GM11168 (cell line): ENCODE measurements around the gene MICA.
"Not testable (repeated sequence)": the region's sequence is repeated elsewhere in the genome, so short reads cannot be mapped to it uniquely, and the experiment has no call there.

Experiments used
- in situ Hi-C: fragments of 300-500 bp; cut with MboI; formaldehyde crosslinking; loops from one replicate; pipeline ENCODE4 v1.12.0; 2022; ENCODE audit warnings: low sequenced_read_pairs; ENCODE audit not compliant: unreplicated experiment

Gene MICA

GRCh38 chr6:31403283-31404060 lies at the start of gene MICA:
Gene MICA, plus strand, starts transcription at chr6:31403595. Its CDS starts 38 bp downstream, at chr6:31403633.
- in situ Hi-C loops: loop anchor here (5.0 kb wide), 1 partner anchor 39 kb away; no protein-coding TSS in a partner anchor

- in situ Hi-C loops: loop anchor here (5.0 kb wide), 1 partner anchor 87 kb away; no protein-coding TSS in a partner anchor
Observed at GRCh38 chr6:31354158-31354863, 49.1 kb upstream of the MICA start.

GRCh38 chr6:31354864-31355582 lies 48.4 kb upstream of the MICA start:
- in situ Hi-C loops: loop anchor here (5.0 kb wide), 1 partner anchor 88 kb away; no protein-coding TSS in a partner anchor

GRCh38 chr6:31355583-31355948 lies 47.8 kb upstream of the MICA start:
- in situ Hi-C loops: no loop called here

GRCh38 chr6:31356216-31356945 lies 47.0 kb upstream of the MICA start:
- in situ Hi-C loops: no loop called here

GRCh38 chr6:31356946-31357466 lies 46.4 kb upstream of the MICA start, which contains the start of gene HLA-B:
Gene HLA-B, minus strand, starts transcription at chr6:31357179. Its CDS starts 21 bp downstream, at chr6:31357158.
- in situ Hi-C loops: no loop called here

- in situ Hi-C loops: no loop called here
Observed at GRCh38 chr6:31357886-31358285, 45.5 kb upstream of the MICA start.

GRCh38 chr6:31358302-31358701 lies 45.1 kb upstream of the MICA start:
- in situ Hi-C loops: no loop called here

- in situ Hi-C loops: no loop called here
Observed at GRCh38 chr6:31359581-31359980, 43.8 kb upstream of the MICA start.

- in situ Hi-C loops: no loop called here
Observed at GRCh38 chr6:31362751-31363150, 40.6 kb upstream of the MICA start.

- in situ Hi-C loops: no loop called here
Observed at GRCh38 chr6:31363811-31364210, 39.6 kb upstream of the MICA start.

- in situ Hi-C loops: loop anchor here (5.0 kb wide), 2 partner anchors 169 to 229 kb away; partner anchors contain the start of gene PSORS1C2
Observed at GRCh38 chr6:31365864-31366263, 37.5 kb upstream of the MICA start.

- in situ Hi-C loops: loop anchor here (5.0 kb wide), 2 partner anchors 170 to 230 kb away; partner anchors contain the start of gene PSORS1C2
Observed at GRCh38 chr6:31366693-31367470, 36.5 kb upstream of the MICA start.

- in situ Hi-C loops: loop anchor here (5.0 kb wide), 2 partner anchors 171 to 231 kb away; partner anchors contain the start of gene PSORS1C2
Observed at GRCh38 chr6:31368461-31368860, 34.9 kb upstream of the MICA start.

- in situ Hi-C loops: not testable (repeated sequence)
Observed at GRCh38 chr6:31374118-31374517, 29.3 kb upstream of the MICA start.

GRCh38 chr6:31375699-31376098 lies 27.7 kb upstream of the MICA start:
- in situ Hi-C loops: no loop called here

- in situ Hi-C loops: no loop called here
Observed at GRCh38 chr6:31377029-31377428, 26.4 kb upstream of the MICA start.

GRCh38 chr6:31378062-31378720 lies 25.2 kb upstream of the MICA start:
- in situ Hi-C loops: no loop called here
